ENCODE measurements around the gene DDX3X. TPM values are rescaled to one million over a fixed set of nuclear protein-coding genes. Genes with fewer than 3 reads are reported as not detected.

DDX3X gene
- 153 to 230 TPM (median 217 TPM) in 5 replicates for total RNA-seq (2022; extraction: Qiagen RNA extraction; ENCODE audit: low read depth)

DNA sequence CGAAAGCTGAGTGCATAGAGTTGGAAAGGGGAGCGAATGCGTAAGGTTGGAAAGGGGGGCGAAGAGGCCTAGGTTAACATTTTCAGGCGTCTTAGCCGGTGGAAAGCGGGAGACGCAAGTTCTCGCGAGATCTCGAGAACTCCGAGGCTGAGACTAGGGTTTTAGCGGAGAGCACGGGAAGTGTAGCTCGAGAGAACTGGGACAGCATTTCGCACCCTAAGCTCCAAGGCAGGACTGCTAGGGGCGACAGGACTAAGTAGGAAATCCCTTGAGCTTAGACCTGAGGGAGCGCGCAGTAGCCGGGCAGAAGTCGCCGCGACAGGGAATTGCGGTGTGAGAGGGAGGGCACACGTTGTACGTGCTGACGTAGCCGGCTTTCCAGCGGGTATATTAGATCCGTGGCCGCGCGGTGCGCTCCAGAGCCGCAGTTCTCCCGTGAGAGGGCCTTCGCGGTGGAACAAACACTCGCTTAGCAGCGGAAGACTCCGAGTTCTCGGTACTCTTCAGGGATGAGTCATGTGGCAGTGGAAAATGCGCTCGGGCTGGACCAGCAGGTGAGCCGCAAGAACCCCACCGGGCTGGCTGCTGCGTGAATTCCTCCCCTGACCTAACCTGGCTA lies at the start of gene DDX3X:
Gene DDX3X (plus strand): TSS at position 419 of the 619 bp plus-strand sequence. CDS start 91 bp downstream, at position 510.

Other genes starting within 250 kb of the DDX3X start
- 26.8 to 35.7 TPM (median 31.8 TPM) in 5 replicates for gene USP9X, start 248.7 kb upstream of the DDX3X start, total RNA-seq (2022; extraction: Qiagen RNA extraction; ENCODE audit: low read depth)
- gene NYX, start 113.2 kb downstream of the DDX3X start, total RNA-seq (2022; extraction: Qiagen RNA extraction; ENCODE audit: low read depth), result not detected in 5 replicates